ENCODE data around the gene PPP2R2C.

DNA sequence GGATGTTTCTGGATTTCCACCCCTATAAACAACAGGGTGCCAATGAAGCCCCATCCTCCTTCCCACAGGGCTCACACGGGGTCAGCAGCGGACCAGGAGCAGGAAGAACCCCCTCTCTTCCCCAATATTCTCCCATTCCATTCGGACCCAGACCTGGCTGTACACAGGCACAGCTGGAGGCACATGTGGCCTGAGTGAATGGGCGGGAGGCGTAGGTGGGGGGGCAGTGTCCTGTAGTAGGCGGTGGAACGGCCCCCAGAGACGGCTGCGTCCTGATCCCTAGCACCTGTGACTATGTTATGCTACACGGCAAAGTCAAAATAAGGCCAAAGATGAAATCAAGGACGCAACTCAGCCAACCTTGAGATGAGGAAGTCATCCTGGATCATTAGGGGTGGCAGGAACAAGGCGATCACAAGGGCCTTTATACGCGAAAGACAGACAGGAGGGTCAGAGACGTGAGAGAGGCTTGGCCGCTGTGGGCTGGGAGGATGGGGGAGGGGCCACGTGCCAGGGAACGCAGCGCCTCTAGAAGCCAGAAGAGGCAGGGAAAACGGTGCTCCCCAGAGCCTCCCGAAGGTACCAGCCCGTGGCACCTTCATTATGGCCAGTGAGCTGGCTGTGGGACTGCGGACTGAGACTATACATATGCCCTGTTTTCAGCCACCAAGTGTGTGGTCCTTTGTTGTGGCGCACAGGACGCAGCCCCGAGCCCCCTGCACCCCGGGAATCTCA lies 127.2 kb downstream of the PPP2R2C start:
- TF ChIP-seq, protein P1, sequence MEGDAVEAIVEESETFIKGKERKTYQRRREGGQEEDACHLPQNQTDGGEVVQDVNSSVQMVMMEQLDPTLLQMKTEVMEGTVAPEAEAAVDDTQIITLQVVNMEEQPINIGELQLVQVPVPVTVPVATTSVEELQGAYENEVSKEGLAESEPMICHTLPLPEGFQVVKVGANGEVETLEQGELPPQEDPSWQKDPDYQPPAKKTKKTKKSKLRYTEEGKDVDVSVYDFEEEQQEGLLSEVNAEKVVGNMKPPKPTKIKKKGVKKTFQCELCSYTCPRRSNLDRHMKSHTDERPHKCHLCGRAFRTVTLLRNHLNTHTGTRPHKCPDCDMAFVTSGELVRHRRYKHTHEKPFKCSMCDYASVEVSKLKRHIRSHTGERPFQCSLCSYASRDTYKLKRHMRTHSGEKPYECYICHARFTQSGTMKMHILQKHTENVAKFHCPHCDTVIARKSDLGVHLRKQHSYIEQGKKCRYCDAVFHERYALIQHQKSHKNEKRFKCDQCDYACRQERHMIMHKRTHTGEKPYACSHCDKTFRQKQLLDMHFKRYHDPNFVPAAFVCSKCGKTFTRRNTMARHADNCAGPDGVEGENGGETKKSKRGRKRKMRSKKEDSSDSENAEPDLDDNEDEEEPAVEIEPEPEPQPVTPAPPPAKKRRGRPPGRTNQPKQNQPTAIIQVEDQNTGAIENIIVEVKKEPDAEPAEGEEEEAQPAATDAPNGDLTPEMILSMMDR (IDR thresholded peaks at IDR 0.05; ENCODE audit: low read depth, low read length) = no peak
- TF ChIP-seq POLR2A (IDR thresholded peaks at IDR 0.05; ENCODE audit: extremely low read depth, insufficient read length) = no peak
- TF ChIP-seq MYC (IDR thresholded peaks at IDR 0.05; ENCODE audit: low read depth, low read length) = no peak

All from NB4 (cell line).